NB4 (cell line): Measurements from ENCODE around the gene VEZF1.

Source experiments
- CTCF ChIP-seq: IDR thresholded peaks from one replicate; pipeline ENCODE4 v1.5.1; 2012; ENCODE audit warnings: low read depth, low read length
- MAX ChIP-seq: IDR thresholded peaks from 2 replicates; pipeline ENCODE4 v1.6.1; 2011; ENCODE audit warnings: low read depth, low read length
- MYC ChIP-seq: IDR thresholded peaks from 2 replicates; pipeline ENCODE4 v1.6.1; 2011; ENCODE audit warnings: low read depth, low read length
- POLR2A ChIP-seq: IDR thresholded peaks from 2 replicates; pipeline ENCODE4 v1.6.1; 2011; ENCODE audit warnings: mild to moderate bottlenecking; ENCODE audit not compliant: insufficient read length; ENCODE audit errors: extremely low read depth

- no peak for TF ChIP-seq CTCF
- TF ChIP-seq MYC: no peak
- TF ChIP-seq POLR2A: no peak
- no peak for TF ChIP-seq MAX
Measured at GRCh38 chr17:58032691-58033415, 44.8 kb upstream of the VEZF1 start.
